Fibroblast of lung (primary cell): ENCODE measurements around the gene GALK2. TPM values are rescaled to one million over a fixed set of nuclear protein-coding genes. Genes with fewer than 3 reads are reported as not detected.

Experiments used
- DNase-seq, 2 donors: peaks; one replicate each; pipeline versions ENCODE4 v3.0.0 to v3.0.0-alpha.2; 2010; ENCODE audit warnings: low read depth in 2 of 2
- H2AFZ ChIP-seq: 2 replicates; pipeline ENCODE4 v1.5.1; 2012; ENCODE audit warnings: low read length, control low read depth, inconsistent platforms
- H3K27ac ChIP-seq: 2 replicates; pipeline ENCODE4 v1.5.1; 2011; ENCODE audit warnings: low read length, control low read depth; ENCODE audit not compliant: insufficient read depth
- H3K27me3 ChIP-seq: 2 replicates; pipeline ENCODE4 v1.5.1; 2011; ENCODE audit warnings: mild to moderate bottlenecking, low read length; ENCODE audit not compliant: control insufficient read depth, insufficient read depth
- H3K36me3 ChIP-seq: 2 replicates; pipeline ENCODE4 v1.5.1; 2011; ENCODE audit warnings: low read length; ENCODE audit not compliant: control insufficient read depth, insufficient read depth
- H3K4me1 ChIP-seq: 2 replicates; pipeline ENCODE4 v1.5.1; 2011; ENCODE audit warnings: low read length; ENCODE audit not compliant: control insufficient read depth, insufficient read depth; ENCODE audit errors: extremely low read depth
- H3K4me2 ChIP-seq: 2 replicates; pipeline ENCODE4 v1.5.1; 2011; ENCODE audit warnings: low read length, control low read depth; ENCODE audit not compliant: insufficient read depth; ENCODE audit errors: extremely low read depth
- H3K4me3 ChIP-seq, 4 experiments: fragments of 200-600 bp in 1 of 4; sonication (generic) in 1 of 4; replicated peaks in 1 of 4; 2 replicates each; pipeline ENCODE4 v1.5.1; 2011 to 2016; ENCODE audit warnings: low read length in 4 of 4, low read depth in 3 of 4, mild to moderate bottlenecking in 3 of 4, control low read depth in 2 of 4, inconsistent platforms in 1 of 4, mixed read lengths in 1 of 4; ENCODE audit not compliant: insufficient read depth in 1 of 4; ENCODE audit errors: control extremely low read depth in 1 of 4
- H3K79me2 ChIP-seq: 2 replicates; pipeline ENCODE4 v1.5.1; 2012; ENCODE audit warnings: mild to moderate bottlenecking, low read length, inconsistent platforms; ENCODE audit not compliant: control insufficient read depth, insufficient read depth
- H3K9ac ChIP-seq: 2 replicates; pipeline ENCODE4 v1.5.1; 2011; ENCODE audit warnings: mild to moderate bottlenecking, low read length, control low read depth; ENCODE audit not compliant: insufficient read depth
- H3K9me3 ChIP-seq: 2 replicates; pipeline ENCODE4 v1.5.1; 2012; ENCODE audit warnings: low read depth, low read length; ENCODE audit not compliant: control insufficient read depth, insufficient read depth
- H4K20me1 ChIP-seq: 2 replicates; pipeline ENCODE4 v1.5.1; 2011; ENCODE audit warnings: low read length; ENCODE audit not compliant: control insufficient read depth, insufficient read depth; ENCODE audit errors: extremely low read depth
- EZH2 ChIP-seq: IDR thresholded peaks from 2 replicates; pipeline ENCODE4 v1.5.1; 2012; ENCODE audit warnings: low read length, control low read depth, mild to moderate bottlenecking; ENCODE audit errors: missing control alignments
- polyA plus RNA-seq, 2 donors: library from polyadenylated mRNA; depleted of rRNA in 1 of 2; stranded (reverse) in 1 of 2; unstranded in 1 of 2; fragments of >200 nt; gene quantifications; 2 replicates each; pipeline ENCODE4 v1.2.1, GENCODE V29; 2011 to 2012; ENCODE audit warnings: missing spikeins in 1 of 2
- total RNA-seq: library from RNA; depleted of rRNA; stranded (reverse); fragments of >200 nt; gene quantifications from 2 replicates; pipeline ENCODE4 v1.2.1, GENCODE V29; 2014
- TF ChIP-seq, protein P1 (sequence below), 2 donors: IDR thresholded peaks in 1 of 2; conservative IDR thresholded peaks in 1 of 2; 1 replicate in 1 of 2; 2 replicates in 1 of 2; pipeline ENCODE4 v1.5.1; 2011 to 2012; ENCODE audit warnings: low read length in 2 of 2, control low read depth in 1 of 2, inconsistent platforms in 1 of 2, low read depth in 1 of 2, mild to moderate bottlenecking in 1 of 2

Gene GALK2
- total and polyA plus RNA-seq, 2 donors (not counting 1 experiment from before 2014, with no cell fraction given) = 37.5 to 74.5 TPM

DNA sequence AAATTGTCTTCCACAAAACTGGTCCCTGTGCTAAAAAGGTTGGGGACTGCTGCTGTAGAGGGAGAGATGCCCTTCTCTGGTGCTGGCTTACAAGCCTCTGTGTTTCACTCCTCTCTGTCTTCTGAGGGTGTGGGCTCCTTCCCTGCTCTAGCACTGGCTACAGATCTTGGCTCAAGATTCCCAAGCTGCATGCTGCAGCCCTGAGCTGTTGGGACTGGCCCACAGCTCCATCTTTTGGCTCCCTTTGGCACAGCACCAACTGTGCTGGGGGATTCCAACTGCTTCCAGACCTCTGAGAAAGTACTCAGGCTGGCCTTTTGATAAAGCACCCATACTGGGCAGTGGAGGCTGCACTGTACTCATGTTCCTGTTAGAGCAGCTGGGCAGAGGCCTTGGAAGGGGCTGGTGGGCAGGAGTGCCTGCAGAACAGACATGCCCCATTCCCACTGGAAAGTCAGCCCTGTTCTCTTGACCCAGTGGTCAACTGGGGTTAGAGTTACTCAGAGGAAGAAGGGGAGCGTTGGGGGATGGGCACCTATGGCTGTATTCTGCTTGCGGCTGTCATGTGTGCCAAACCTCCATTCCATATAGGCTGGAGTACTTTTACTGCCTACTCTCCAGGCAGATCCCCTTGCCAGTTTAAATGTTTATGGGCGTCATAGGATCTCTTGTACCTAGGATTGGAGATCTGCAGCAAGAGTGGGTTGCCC lies 55.7 kb downstream of the GALK2 start:
- H4K20me1 ChIP-seq = no peaks in the 10 kb centered on the region
- H3K36me3 ChIP-seq = no peaks in the 10 kb centered on the region
- H3K4me3 ChIP-seq = no peak overlapping the region
- no peak overlapping the region for H3K4me2 ChIP-seq
- H3K27me3 ChIP-seq = no peaks in the 10 kb centered on the region
- no peak overlapping the region for H3K9ac ChIP-seq
- H3K9me3 ChIP-seq = no peaks in the 10 kb centered on the region
- TF ChIP-seq, protein P1, sequence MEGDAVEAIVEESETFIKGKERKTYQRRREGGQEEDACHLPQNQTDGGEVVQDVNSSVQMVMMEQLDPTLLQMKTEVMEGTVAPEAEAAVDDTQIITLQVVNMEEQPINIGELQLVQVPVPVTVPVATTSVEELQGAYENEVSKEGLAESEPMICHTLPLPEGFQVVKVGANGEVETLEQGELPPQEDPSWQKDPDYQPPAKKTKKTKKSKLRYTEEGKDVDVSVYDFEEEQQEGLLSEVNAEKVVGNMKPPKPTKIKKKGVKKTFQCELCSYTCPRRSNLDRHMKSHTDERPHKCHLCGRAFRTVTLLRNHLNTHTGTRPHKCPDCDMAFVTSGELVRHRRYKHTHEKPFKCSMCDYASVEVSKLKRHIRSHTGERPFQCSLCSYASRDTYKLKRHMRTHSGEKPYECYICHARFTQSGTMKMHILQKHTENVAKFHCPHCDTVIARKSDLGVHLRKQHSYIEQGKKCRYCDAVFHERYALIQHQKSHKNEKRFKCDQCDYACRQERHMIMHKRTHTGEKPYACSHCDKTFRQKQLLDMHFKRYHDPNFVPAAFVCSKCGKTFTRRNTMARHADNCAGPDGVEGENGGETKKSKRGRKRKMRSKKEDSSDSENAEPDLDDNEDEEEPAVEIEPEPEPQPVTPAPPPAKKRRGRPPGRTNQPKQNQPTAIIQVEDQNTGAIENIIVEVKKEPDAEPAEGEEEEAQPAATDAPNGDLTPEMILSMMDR (conservative IDR thresholded peaks at IDR 0.05 in 1 of 2, IDR thresholded peaks at IDR 0.05 in 1 of 2; ENCODE audit: low read depth in 1 of 2, low read length in 2 of 2) = no peak
- TF ChIP-seq EZH2 = no peak
- H3K4me1 ChIP-seq = peaks cover 3% of the 10 kb centered on the region
- no peak overlapping the region for H2AFZ ChIP-seq
- H3K79me2 ChIP-seq = peaks cover 14% of the 10 kb centered on the region
- H3K27ac ChIP-seq = no peak overlapping the region
- peak; percentile 30 to 54 for DNase-seq

- Histone ChIP-seq H3K9ac (no peak overlapping the region), H4K20me1 (no peaks in the 10 kb centered on the region), H3K9me3 (no peaks in the 10 kb centered on the region), H2AFZ (no peak overlapping the region), H3K4me3 (no peak overlapping the region), H3K27ac (no peak overlapping the region), H3K4me1 (peaks cover 3% of the 10 kb centered on the region), H3K36me3 (no peaks in the 10 kb centered on the region), H3K4me2 (no peak overlapping the region), H3K27me3 (no peaks in the 10 kb centered on the region), H3K79me2 (peaks cover 14% of the 10 kb centered on the region)
- DNase-seq = no peak
- TF ChIP-seq EZH2 = no peak
- TF ChIP-seq, protein P1 (conservative IDR thresholded peaks at IDR 0.05 in 1 of 2, IDR thresholded peaks at IDR 0.05 in 1 of 2; ENCODE audit: low read depth in 1 of 2, low read length in 2 of 2) = no peak
Measured at GRCh38 chr15:49227602-49228001, 57.6 kb downstream of the GALK2 start.

- Histone ChIP-seq H3K27me3 (no peaks in the 10 kb centered on the region), H3K4me2 (no peak overlapping the region), H3K36me3 (no peaks in the 10 kb centered on the region), H3K79me2 (peaks cover 10% of the 10 kb centered on the region), H3K4me3 (no peak overlapping the region), H4K20me1 (no peaks in the 10 kb centered on the region), H3K9me3 (no peaks in the 10 kb centered on the region), H2AFZ (no peak overlapping the region), H3K9ac (no peak overlapping the region), H3K4me1 (peaks cover 3% of the 10 kb centered on the region), H3K27ac (no peak overlapping the region)
- TF ChIP-seq EZH2 = no peak
- TF ChIP-seq, protein P1 (conservative IDR thresholded peaks at IDR 0.05 in 1 of 2, IDR thresholded peaks at IDR 0.05 in 1 of 2; ENCODE audit: low read depth in 1 of 2, low read length in 2 of 2) = no peak
- no peak for DNase-seq
Measured at GRCh38 chr15:49229922-49230321, 59.9 kb downstream of the GALK2 start.
